Esophagus muscularis mucosa (tissue), 4 donors: Measurements from ENCODE around the gene MACROD2. TPM values are rescaled to one million over a fixed set of nuclear protein-coding genes. Genes with fewer than 3 reads are reported as not detected.

Source experiments
- DNase-seq: peaks from one replicate; pipeline ENCODE4 v3.0.0-alpha.2; 2017; ENCODE audit errors: extremely low spot score
- H3K27ac ChIP-seq, 4 donors: fragments of 200-600 bp; sonication (generic); replicated peaks in 1 of 4; 1 replicate in 3 of 4; 2 replicates in 1 of 4; pipeline ENCODE4 v1.5.1; 2016 to 2019; ENCODE audit warnings: mild to moderate bottlenecking in 1 of 4
- H3K27me3 ChIP-seq, 4 donors: fragments of 200-600 bp; sonication (generic); one replicate each; pipeline versions ENCODE4 v1.5.1 to v1.6.0; 2016 to 2019
- H3K36me3 ChIP-seq, 4 donors: fragments of 200-600 bp; sonication (generic); one replicate each; pipeline ENCODE4 v1.5.1; 2016 to 2019
- H3K4me1 ChIP-seq, 4 donors: fragments of 200-600 bp; sonication (generic); one replicate each; pipeline ENCODE4 v1.5.1; 2016 to 2019
- H3K4me3 ChIP-seq, 4 donors: fragments of 200-600 bp; sonication (generic); 1 replicate in 2 of 4; 2 replicates in 2 of 4; pipeline ENCODE4 v1.5.1; 2016 to 2019; ENCODE audit warnings: mild to moderate bottlenecking in 4 of 4, moderate library complexity in 1 of 4
- H3K9me3 ChIP-seq, 4 donors: fragments of 200-600 bp; sonication (generic); 1 replicate in 3 of 4; 2 replicates in 1 of 4; pipeline ENCODE4 v1.5.1; 2016 to 2019
- EP300 ChIP-seq: sonication (generic); formaldehyde crosslinking; IDR thresholded peaks from one replicate; pipeline ENCODE4 v1.6.1; 2017; ENCODE audit warnings: antibody characterized with exemption
- POLR2A ChIP-seq: fragments of 450-650 bp; IDR thresholded peaks from one replicate; pipeline ENCODE4 v1.6.1; 2017; ENCODE audit warnings: antibody characterized with exemption, moderate library complexity, mild to moderate bottlenecking, low read depth
- POLR2AphosphoS5 ChIP-seq, 2 donors: sonication (generic); formaldehyde crosslinking; IDR thresholded peaks; one replicate each; pipeline ENCODE4 v1.6.1; 2017; ENCODE audit warnings: antibody characterized with exemption in 2 of 2
- WGBS: methylation state at CpG from one replicate; pipeline ENCODE4 v1.1.5; 2018; 5-methylcytosine and 5-hydroxymethylcytosine counted together
- intact Hi-C: fragments of 100-400 bp; cut with DNase I; formaldehyde crosslinking; loops from one replicate; pipeline ENCODE4 v1.15.1; 2023
- total RNA-seq, 4 donors: library from RNA; depleted of rRNA; stranded (reverse); fragments of >200 nt; gene quantifications; one replicate each; pipeline versions ENCODE4 v1.1.0 to v1.2.1, GENCODE V29; 2016
- TF ChIP-seq, protein P1 (sequence below), 3 experiments: fragments of 200-600 bp in 2 of 3; fragments of 450-650 bp in 1 of 3; sonication (generic) in 2 of 3; IDR thresholded peaks; one replicate each; pipeline ENCODE4 v1.5.1; 2017 to 2019; ENCODE audit warnings: antibody characterized with exemption in 3 of 3, mild to moderate bottlenecking in 2 of 3, moderate library complexity in 1 of 3

Gene MACROD2
- total RNA-seq, 4 donors from 2014 or later = 1.4 to 3.6 (median 2.6) TPM

DNA sequence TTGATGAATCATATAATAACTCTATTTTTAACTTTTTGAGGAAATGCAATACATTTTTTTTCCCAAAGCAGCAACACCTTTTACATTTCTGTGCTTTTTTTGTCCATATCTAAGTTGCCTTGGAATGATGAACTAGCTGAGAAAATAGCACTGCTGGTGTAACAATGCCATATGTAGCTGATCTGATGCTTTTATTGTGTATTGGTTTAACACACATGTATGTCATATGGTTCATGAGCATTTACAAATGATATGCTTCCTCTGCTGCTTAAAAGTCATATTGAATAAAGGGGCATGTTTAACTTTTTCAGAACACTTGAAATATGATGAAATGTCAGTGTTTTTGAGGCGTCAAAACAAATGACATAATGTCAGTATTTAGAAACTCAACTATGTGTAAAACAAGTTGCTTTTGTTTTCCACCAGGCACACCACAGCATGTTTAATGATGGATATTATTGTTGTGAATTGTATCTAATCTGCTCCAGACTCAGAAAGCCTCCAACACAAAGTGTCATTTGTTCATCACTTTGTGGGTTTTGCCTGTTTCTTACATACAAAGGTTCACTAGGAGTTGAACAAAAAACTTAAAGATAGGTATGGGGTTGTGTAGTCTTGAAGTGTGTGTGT, 1117.9 kb downstream of the MACROD2 start:
- TF ChIP-seq EP300 (no peak), POLR2A (no peak), POLR2AphosphoS5 (IDR thresholded peaks at IDR 0.05) (no peak)
- TF ChIP-seq, protein P1, sequence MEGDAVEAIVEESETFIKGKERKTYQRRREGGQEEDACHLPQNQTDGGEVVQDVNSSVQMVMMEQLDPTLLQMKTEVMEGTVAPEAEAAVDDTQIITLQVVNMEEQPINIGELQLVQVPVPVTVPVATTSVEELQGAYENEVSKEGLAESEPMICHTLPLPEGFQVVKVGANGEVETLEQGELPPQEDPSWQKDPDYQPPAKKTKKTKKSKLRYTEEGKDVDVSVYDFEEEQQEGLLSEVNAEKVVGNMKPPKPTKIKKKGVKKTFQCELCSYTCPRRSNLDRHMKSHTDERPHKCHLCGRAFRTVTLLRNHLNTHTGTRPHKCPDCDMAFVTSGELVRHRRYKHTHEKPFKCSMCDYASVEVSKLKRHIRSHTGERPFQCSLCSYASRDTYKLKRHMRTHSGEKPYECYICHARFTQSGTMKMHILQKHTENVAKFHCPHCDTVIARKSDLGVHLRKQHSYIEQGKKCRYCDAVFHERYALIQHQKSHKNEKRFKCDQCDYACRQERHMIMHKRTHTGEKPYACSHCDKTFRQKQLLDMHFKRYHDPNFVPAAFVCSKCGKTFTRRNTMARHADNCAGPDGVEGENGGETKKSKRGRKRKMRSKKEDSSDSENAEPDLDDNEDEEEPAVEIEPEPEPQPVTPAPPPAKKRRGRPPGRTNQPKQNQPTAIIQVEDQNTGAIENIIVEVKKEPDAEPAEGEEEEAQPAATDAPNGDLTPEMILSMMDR (IDR thresholded peaks at IDR 0.05) = no peak
- H3K27me3 ChIP-seq = no peaks in the 10 kb centered on the region
- H3K27ac ChIP-seq = no peak overlapping the region
- no peak overlapping the region for H3K4me3 ChIP-seq
- H3K4me1 ChIP-seq = no peaks in the 10 kb centered on the region
- no peak for DNase-seq
- no peaks in the 10 kb centered on the region for H3K36me3 ChIP-seq
- 85% methylated on average over 1 of the region's 1 CpG for WGBS
- no peaks in the 10 kb centered on the region for H3K9me3 ChIP-seq
- intact Hi-C loops = no loop called here

GRCh38 chr20:15119852-15120487, 1124.7 kb downstream of the MACROD2 start:
- no peak for DNase-seq
- intact Hi-C loops = no loop called here
- H3K4me3 ChIP-seq = no peak overlapping the region
- H3K9me3 ChIP-seq = no peaks in the 10 kb centered on the region
- WGBS = 88% methylated on average over 4 of the region's 4 CpGs
- no peak overlapping the region for H3K27ac ChIP-seq
- TF ChIP-seq, protein P1 (IDR thresholded peaks at IDR 0.05) = no peak
- TF ChIP-seq POLR2A = no peak
- no peak for TF ChIP-seq EP300
- no peak for TF ChIP-seq POLR2AphosphoS5 (IDR thresholded peaks at IDR 0.05)
- H3K27me3 ChIP-seq = no peaks in the 10 kb centered on the region
- H3K36me3 ChIP-seq = no peaks in the 10 kb centered on the region
- H3K4me1 ChIP-seq = no peaks in the 10 kb centered on the region

DNA sequence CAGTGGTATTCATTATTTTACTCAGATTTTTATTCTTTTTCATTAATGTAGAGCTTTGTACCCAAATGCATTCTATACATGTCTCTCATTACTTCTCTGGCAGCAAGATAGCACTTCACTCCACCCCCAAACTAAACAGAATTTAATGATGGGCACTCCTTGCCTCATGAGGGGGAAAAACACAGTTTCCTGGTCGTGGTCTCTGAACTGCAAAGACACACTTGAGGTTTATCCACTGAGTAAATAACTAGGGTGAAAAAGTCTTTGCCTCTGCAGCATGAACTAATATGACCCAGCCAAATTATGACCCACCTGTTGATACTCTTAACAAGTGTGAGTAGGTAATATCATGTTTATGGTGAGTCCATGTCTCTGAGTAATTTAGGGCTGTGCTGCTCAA, 1127.3 kb downstream of the MACROD2 start:
- Histone ChIP-seq H3K9me3 (no peaks in the 10 kb centered on the region), H3K4me3 (no peak overlapping the region), H3K36me3 (no peaks in the 10 kb centered on the region), H3K27me3 (no peaks in the 10 kb centered on the region), H3K27ac (no peak overlapping the region), H3K4me1 (no peaks in the 10 kb centered on the region)
- 79% methylated on average over 1 of the region's 1 CpG for WGBS
- no peak for DNase-seq
- intact Hi-C loops = no loop called here
- TF ChIP-seq POLR2A (no peak), POLR2AphosphoS5 (IDR thresholded peaks at IDR 0.05) (no peak), EP300 (no peak)
- TF ChIP-seq, protein P1 (IDR thresholded peaks at IDR 0.05) = no peak

GRCh38 chr20:15131176-15131575, 1135.9 kb downstream of the MACROD2 start:
- TF ChIP-seq POLR2A (no peak), EP300 (no peak), POLR2AphosphoS5 (IDR thresholded peaks at IDR 0.05) (no peak)
- TF ChIP-seq, protein P1 (IDR thresholded peaks at IDR 0.05) = no peak
- intact Hi-C loops = no loop called here
- Histone ChIP-seq H3K27me3 (no peaks in the 10 kb centered on the region), H3K4me1 (no peaks in the 10 kb centered on the region), H3K4me3 (no peak overlapping the region), H3K36me3 (no peaks in the 10 kb centered on the region), H3K9me3 (no peaks in the 10 kb centered on the region), H3K27ac (no peak overlapping the region)
- no peak for DNase-seq
- 85% methylated on average over 2 of the region's 2 CpGs for WGBS
